Natural killer cell (primary cell): ENCODE results near the gene VIPR1. TPM values are rescaled to one million over a fixed set of nuclear protein-coding genes. Genes with fewer than 3 reads are reported as not detected.
A peak's percentile ranks its signal among the peaks of the same experiment; 100 is the strongest.

Experiments
- ATAC-seq, 3 donors: fragments of 150-1000 bp in 2 of 3; fragments of 200-7000 bp in 1 of 3; cut with Tn5 transposase; 1 replicate in 1 of 3; 2 replicates in 2 of 3; pipeline ENCODE4 v1.10.0; 2021; ENCODE audit warnings: mild to moderate bottlenecking in 2 of 3, moderate library complexity in 2 of 3
- DNase-seq, 2 donors: peaks; one replicate each; pipeline versions ENCODE4 v3.0.0 to v3.0.0-alpha.2; 2013 to 2021; ENCODE audit warnings: mixed read lengths in 1 of 2
- H3K27ac ChIP-seq: one replicate; pipeline ENCODE4 v1.5.1; 2013; ENCODE audit warnings: mild to moderate bottlenecking, low read length
- H3K27me3 ChIP-seq: one replicate; pipeline ENCODE4 v1.6.1; 2013; ENCODE audit warnings: low read length; ENCODE audit not compliant: control insufficient read depth, insufficient read depth
- H3K36me3 ChIP-seq: one replicate; pipeline ENCODE4 v1.6.1; 2013; ENCODE audit warnings: low read length; ENCODE audit not compliant: control insufficient read depth, insufficient read depth
- H3K4me1 ChIP-seq: one replicate; pipeline ENCODE4 v1.6.1; 2013; ENCODE audit warnings: low read length; ENCODE audit not compliant: control insufficient read depth, insufficient read depth
- H3K4me3 ChIP-seq: one replicate; pipeline ENCODE4 v1.5.1; 2013; ENCODE audit warnings: low read length
- H3K9me3 ChIP-seq: one replicate; pipeline ENCODE4 v1.6.1; 2013; ENCODE audit warnings: low read length; ENCODE audit not compliant: control insufficient read depth, insufficient read depth
- H3K27ac Mint-ChIP-seq, 2 donors: one replicate each; pipeline ENCODE4 v1.8.0; 2022; ENCODE audit warnings: mild to moderate bottlenecking in 2 of 2, mixed read lengths in 2 of 2, moderate library complexity in 1 of 2
- H3K27me3 Mint-ChIP-seq, 2 donors: one replicate each; pipeline ENCODE4 v1.8.0; 2022; ENCODE audit warnings: low read depth in 2 of 2, mixed read lengths in 2 of 2
- H3K36me3 Mint-ChIP-seq: one replicate; pipeline ENCODE4 v1.8.0; 2022; ENCODE audit warnings: mixed read lengths
- H3K4me1 Mint-ChIP-seq, 2 donors: one replicate each; pipeline ENCODE4 v1.8.0; 2022; ENCODE audit warnings: mixed read lengths in 2 of 2
- H3K4me3 Mint-ChIP-seq: one replicate; pipeline ENCODE4 v1.8.0; 2022; ENCODE audit warnings: mild to moderate bottlenecking, moderate library complexity, mixed read lengths
- H3K9me3 Mint-ChIP-seq, 2 donors: one replicate each; pipeline ENCODE4 v1.8.0; 2022; ENCODE audit warnings: mixed read lengths in 2 of 2
- CTCF ChIP-seq: fragments of 200-600 bp; IDR thresholded peaks from one replicate; pipeline ENCODE4 v1.8.0; 2022; ENCODE audit warnings: antibody characterized with exemption
- WGBS: methylation state at CpG from one replicate; pipeline ENCODE4 v1.1.7; 2013; ENCODE audit warnings: missing lambda C conversion rate; ENCODE audit not compliant: insufficient coverage; 5-methylcytosine and 5-hydroxymethylcytosine counted together
- intact Hi-C: fragments of 100-400 bp; cut with micrococcal nuclease; formaldehyde crosslinking; loops from one replicate; pipeline ENCODE4 v1.14.2; 2022
- total RNA-seq, 4 donors: library from RNA; stranded (reverse); fragments of 120-200 nt in 1 of 4; gene quantifications; one replicate each; pipeline versions ENCODE4 v1.2.3 to v1.2.4, GENCODE V29; 2013 to 2022

The VIPR1 gene, protein sequence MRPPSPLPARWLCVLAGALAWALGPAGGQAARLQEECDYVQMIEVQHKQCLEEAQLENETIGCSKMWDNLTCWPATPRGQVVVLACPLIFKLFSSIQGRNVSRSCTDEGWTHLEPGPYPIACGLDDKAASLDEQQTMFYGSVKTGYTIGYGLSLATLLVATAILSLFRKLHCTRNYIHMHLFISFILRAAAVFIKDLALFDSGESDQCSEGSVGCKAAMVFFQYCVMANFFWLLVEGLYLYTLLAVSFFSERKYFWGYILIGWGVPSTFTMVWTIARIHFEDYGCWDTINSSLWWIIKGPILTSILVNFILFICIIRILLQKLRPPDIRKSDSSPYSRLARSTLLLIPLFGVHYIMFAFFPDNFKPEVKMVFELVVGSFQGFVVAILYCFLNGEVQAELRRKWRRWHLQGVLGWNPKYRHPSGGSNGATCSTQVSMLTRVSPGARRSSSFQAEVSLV
- total RNA-seq: 1 to 10 TPM; 2.3 to 3.1 (median 2.4) TPM
- 4.4 TPM for total RNA-seq (2013)

- peak within 1 kb of the TSS; percentile 47 for H3K4me3 ChIP-seq
- WGBS: 9% methylated on average over 69 of the region's 69 CpGs
- Mint-ChIP-seq H3K4me3 (peak within 1 kb of the TSS; percentile 96), H3K9me3 (no peaks in the 10 kb centered on the region), H3K27ac (peak within 1 kb of the TSS in 1 of 2 donors; percentile 62), H3K27me3 (peaks cover 40 to 47% of the 10 kb centered on the region in 2 donors), H3K36me3 (no peaks in the 10 kb centered on the region), H3K4me1 (peaks cover 10 to 18% of the 10 kb centered on the region in 2 donors)
- TF ChIP-seq CTCF: no peak
- peaks cover 27% of the 10 kb centered on the region for H3K4me1 ChIP-seq
- H3K36me3 ChIP-seq: no peaks in the 10 kb centered on the region
- H3K9me3 ChIP-seq: no peaks in the 10 kb centered on the region
- H3K27ac ChIP-seq: no peak within 1 kb of the TSS
- intact Hi-C loops: no loop called here
- peaks cover 3% of the 10 kb centered on the region for H3K27me3 ChIP-seq
- ATAC-seq (peak; percentile 88 to 98 (median 96)), DNase-seq (peak; percentile 63 to 94)
These were observed at the start of gene VIPR1 for GRCh38 chr3:42502429-42503250. Gene VIPR1, plus strand, starts transcription at chr3:42502643. Its CDS starts 93 bp downstream, at chr3:42502736.

GRCh38 chr3:42456211-42456610, 46.2 kb upstream of the VIPR1 start:
- Histone ChIP-seq H3K36me3 (no peaks in the 10 kb centered on the region), H3K4me1 (no peaks in the 10 kb centered on the region), H3K27me3 (no peaks in the 10 kb centered on the region), H3K4me3 (no peak overlapping the region), H3K9me3 (no peaks in the 10 kb centered on the region), H3K27ac (no peak overlapping the region)
- H3K9me3 Mint-ChIP-seq: no peaks in the 10 kb centered on the region
- ATAC-seq (no peak), DNase-seq (no peak)
- H3K4me3 Mint-ChIP-seq: no peak overlapping the region
- peaks cover 21 to 34% of the 10 kb centered on the region in 2 donors for H3K27me3 Mint-ChIP-seq
- no peak overlapping the region for H3K27ac Mint-ChIP-seq
- intact Hi-C loops: no loop called here
- TF ChIP-seq CTCF: no peak
- H3K36me3 Mint-ChIP-seq: no peaks in the 10 kb centered on the region
- H3K4me1 Mint-ChIP-seq: no peaks in the 10 kb centered on the region

- intact Hi-C loops: no loop called here
- Mint-ChIP-seq H3K27ac (no peak overlapping the region), H3K9me3 (no peaks in the 10 kb centered on the region), H3K4me1 (no peaks in the 10 kb centered on the region), H3K27me3 (peaks cover 18 to 40% of the 10 kb centered on the region in 2 donors), H3K4me3 (no peak overlapping the region), H3K36me3 (no peaks in the 10 kb centered on the region)
- Histone ChIP-seq H3K36me3 (no peaks in the 10 kb centered on the region), H3K4me3 (no peak overlapping the region), H3K27ac (no peak overlapping the region), H3K4me1 (no peaks in the 10 kb centered on the region), H3K27me3 (no peaks in the 10 kb centered on the region), H3K9me3 (no peaks in the 10 kb centered on the region)
- no peak for DNase-seq
- no peak for TF ChIP-seq CTCF
- ATAC-seq: no peak
These were observed 43.3 kb upstream of the VIPR1 start for GRCh38 chr3:42459151-42459550.
